ENCODE measurements around the gene DMKN.

DMKN gene

GRCh38 chr19:35560677-35561076 is 47.2 kb upstream of the DMKN start:
- H3K4me3 ChIP-seq (ENCODE audit: low read depth, low read length), result no peak overlapping the region
- TF ChIP-seq CTCF (IDR thresholded peaks at IDR 0.05), result no peak
- H3K36me3 ChIP-seq (ENCODE audit: control insufficient read depth, insufficient read depth, low read length), result no peaks in the 10 kb centered on the region
- H2AFZ ChIP-seq, result no peak overlapping the region
- H3K9ac ChIP-seq, result no peak overlapping the region
- H3K27ac ChIP-seq, result no peak overlapping the region
- no peak overlapping the region for H3K4me2 ChIP-seq (ENCODE audit: low read length)
- H3K4me1 ChIP-seq, result no peaks in the 10 kb centered on the region
- H3K79me2 ChIP-seq, result no peaks in the 10 kb centered on the region
- no peaks in the 10 kb centered on the region for H3K9me3 ChIP-seq (ENCODE audit: control insufficient read depth, low read length)
- H3K27me3 ChIP-seq (ENCODE audit: control insufficient read depth, insufficient read depth, low read length), result no peaks in the 10 kb centered on the region

GRCh38 chr19:35560271-35560670 is 46.8 kb upstream of the DMKN start:
- Histone ChIP-seq H3K4me1 (no peaks in the 10 kb centered on the region), H3K27me3 (ENCODE audit: control insufficient read depth, insufficient read depth, low read length) (no peaks in the 10 kb centered on the region)
- no peak for TF ChIP-seq CTCF (IDR thresholded peaks at IDR 0.05)

GRCh38 chr19:35559781-35560180 is 46.3 kb upstream of the DMKN start:
- Histone ChIP-seq H3K27me3 (ENCODE audit: control insufficient read depth, insufficient read depth, low read length) (no peaks in the 10 kb centered on the region), H3K9ac (no peak overlapping the region), H3K27ac (no peak overlapping the region)

More at GRCh38 chr19:35560271-35560670, 46.8 kb upstream of the DMKN start:
- Histone ChIP-seq H3K36me3 (ENCODE audit: control insufficient read depth, insufficient read depth, low read length) (no peaks in the 10 kb centered on the region), H3K4me2 (ENCODE audit: low read length) (no peak overlapping the region), H3K79me2 (no peaks in the 10 kb centered on the region), H3K4me3 (ENCODE audit: low read depth, low read length) (no peak overlapping the region), H3K27ac (no peak overlapping the region), H3K9ac (no peak overlapping the region), H3K9me3 (ENCODE audit: control insufficient read depth, low read length) (no peaks in the 10 kb centered on the region), H2AFZ (no peak overlapping the region)

GRCh38 chr19:35559281-35559659 is 45.8 kb upstream of the DMKN start:
- H3K4me1 ChIP-seq, result no peaks in the 10 kb centered on the region
- H3K4me3 ChIP-seq (ENCODE audit: low read depth, low read length), result no peak overlapping the region
- H3K9me3 ChIP-seq (ENCODE audit: control insufficient read depth, low read length), result no peaks in the 10 kb centered on the region
- no peak overlapping the region for H3K4me2 ChIP-seq (ENCODE audit: low read length)
- no peak overlapping the region for H3K27ac ChIP-seq
- no peaks in the 10 kb centered on the region for H3K79me2 ChIP-seq
- H3K36me3 ChIP-seq (ENCODE audit: control insufficient read depth, insufficient read depth, low read length), result no peaks in the 10 kb centered on the region
- no peaks in the 10 kb centered on the region for H3K27me3 ChIP-seq (ENCODE audit: control insufficient read depth, insufficient read depth, low read length)
- TF ChIP-seq CTCF (IDR thresholded peaks at IDR 0.05), result no peak
- H3K9ac ChIP-seq, result no peak overlapping the region
- no peak overlapping the region for H2AFZ ChIP-seq

More at GRCh38 chr19:35559781-35560180, 46.3 kb upstream of the DMKN start:
- no peak for TF ChIP-seq CTCF (IDR thresholded peaks at IDR 0.05)
- Histone ChIP-seq H3K36me3 (ENCODE audit: control insufficient read depth, insufficient read depth, low read length) (no peaks in the 10 kb centered on the region), H3K4me1 (no peaks in the 10 kb centered on the region), H3K9me3 (ENCODE audit: control insufficient read depth, low read length) (no peaks in the 10 kb centered on the region), H2AFZ (no peak overlapping the region), H3K79me2 (no peaks in the 10 kb centered on the region), H3K4me2 (ENCODE audit: low read length) (no peak overlapping the region), H3K4me3 (ENCODE audit: low read depth, low read length) (no peak overlapping the region)

- Histone ChIP-seq H3K79me2 (no peaks in the 10 kb centered on the region), H3K27me3 (ENCODE audit: control insufficient read depth, insufficient read depth, low read length) (no peaks in the 10 kb centered on the region), H2AFZ (no peak overlapping the region), H3K4me2 (ENCODE audit: low read length) (peak overlapping the region; percentile 42), H3K27ac (no peak overlapping the region), H3K36me3 (ENCODE audit: control insufficient read depth, insufficient read depth, low read length) (no peaks in the 10 kb centered on the region), H3K9ac (no peak overlapping the region), H3K9me3 (ENCODE audit: control insufficient read depth, low read length) (no peaks in the 10 kb centered on the region), H3K4me1 (no peaks in the 10 kb centered on the region), H3K4me3 (ENCODE audit: low read depth, low read length) (no peak overlapping the region)
- TF ChIP-seq CTCF (IDR thresholded peaks at IDR 0.05), result no peak
Measured at GRCh38 chr19:35558400-35559280, 45.2 kb upstream of the DMKN start.
